Mesenchymal stem cell (in vitro differentiated cells and primary cell): ENCODE data around the gene RNF115.
A peak's percentile ranks its signal among the peaks of the same experiment; 100 is the strongest.

Source experiments
- DNase-seq: peaks from one replicate; pipeline ENCODE4 v3.0.0-alpha.2; 2013
- H2AFZ ChIP-seq: one replicate; pipeline ENCODE4 v1.6.1; 2013; ENCODE audit warnings: low read depth, mild to moderate bottlenecking, control low read depth, inconsistent platforms, low read length, moderate library complexity
- H2AK5ac ChIP-seq: 2 replicates; pipeline ENCODE4 v1.6.1; 2013; ENCODE audit warnings: low read length, moderate library complexity, mild to moderate bottlenecking, inconsistent platforms; ENCODE audit not compliant: severe bottlenecking
- H2BK120ac ChIP-seq: one replicate; pipeline ENCODE4 v1.6.1; 2013; ENCODE audit warnings: low read depth, mild to moderate bottlenecking, inconsistent platforms, low read length, moderate library complexity
- H2BK12ac ChIP-seq, 2 experiments: one replicate each; pipeline ENCODE4 v1.6.1; 2013; ENCODE audit warnings: inconsistent platforms in 2 of 2, low read length in 2 of 2, mild to moderate bottlenecking in 2 of 2, moderate library complexity in 2 of 2, control low read depth in 1 of 2
- H2BK15ac ChIP-seq: one replicate; pipeline ENCODE4 v1.6.1; 2013; ENCODE audit warnings: mild to moderate bottlenecking, low read depth, inconsistent platforms; ENCODE audit not compliant: poor library complexity, severe bottlenecking
- H2BK5ac ChIP-seq: 2 replicates; pipeline ENCODE4 v1.6.1; 2013; ENCODE audit warnings: low read depth, mild to moderate bottlenecking, low read length, control low read depth, inconsistent platforms; ENCODE audit not compliant: poor library complexity, severe bottlenecking
- H3K14ac ChIP-seq, 2 experiments: one replicate each; pipeline ENCODE4 v1.6.1; 2013; ENCODE audit warnings: inconsistent platforms in 2 of 2, low read length in 2 of 2, control low read depth in 1 of 2, mild to moderate bottlenecking in 1 of 2, moderate library complexity in 1 of 2
- H3K18ac ChIP-seq, 2 experiments: one replicate each; pipeline ENCODE4 v1.6.1; 2013; ENCODE audit warnings: inconsistent platforms in 2 of 2, low read length in 2 of 2, control low read depth in 1 of 2, low read depth in 1 of 2, mild to moderate bottlenecking in 1 of 2
- H3K23ac ChIP-seq, 2 experiments: one replicate each; pipeline ENCODE4 v1.6.1; 2013; ENCODE audit warnings: inconsistent platforms in 2 of 2, low read length in 2 of 2, mild to moderate bottlenecking in 2 of 2, moderate library complexity in 2 of 2, control low read depth in 1 of 2
- H3K27ac ChIP-seq: 2 replicates; pipeline ENCODE4 v1.5.1; 2013; ENCODE audit warnings: mild to moderate bottlenecking, moderate library complexity, low read length, control low read depth, inconsistent platforms; ENCODE audit not compliant: poor library complexity, severe bottlenecking
- H3K27me3 ChIP-seq, 2 experiments: 2 replicates each; pipeline versions ENCODE4 v1.6.1 to v1.7.0; 2013; ENCODE audit warnings: low read length in 2 of 2, mild to moderate bottlenecking in 2 of 2, moderate library complexity in 2 of 2, control low read depth in 1 of 2, inconsistent platforms in 1 of 2; ENCODE audit not compliant: control insufficient read depth in 1 of 2, insufficient read depth in 1 of 2
- H3K36me3 ChIP-seq, 2 experiments: 2 replicates each; pipeline versions ENCODE4 v1.6.1 to v1.7.0; 2013; ENCODE audit warnings: low read length in 2 of 2, control low read depth in 1 of 2, inconsistent platforms in 1 of 2, low read depth in 1 of 2, mild to moderate bottlenecking in 1 of 2; ENCODE audit not compliant: insufficient read depth in 2 of 2, control insufficient read depth in 1 of 2
- H3K4ac ChIP-seq, 2 experiments: one replicate each; pipeline ENCODE4 v1.6.1; 2013; ENCODE audit warnings: inconsistent platforms in 2 of 2, low read length in 2 of 2, mild to moderate bottlenecking in 2 of 2, moderate library complexity in 2 of 2, control low read depth in 1 of 2, low read depth in 1 of 2
- H3K4me1 ChIP-seq: 2 replicates; pipeline ENCODE4 v1.6.1; 2013; ENCODE audit warnings: low read depth, low read length, control low read depth; ENCODE audit not compliant: control insufficient read depth, insufficient read depth
- H3K4me2 ChIP-seq: 2 replicates; pipeline ENCODE4 v1.6.1; 2013; ENCODE audit warnings: low read length, mild to moderate bottlenecking, inconsistent platforms; ENCODE audit not compliant: poor library complexity, severe bottlenecking
- H3K4me3 ChIP-seq, 2 experiments: 2 replicates each; pipeline versions ENCODE4 v1.5.1 to v1.7.0; 2013; ENCODE audit warnings: low read length in 2 of 2, mild to moderate bottlenecking in 2 of 2, control low read depth in 1 of 2, low read depth in 1 of 2; ENCODE audit not compliant: insufficient read depth in 1 of 2
- H3K79me1 ChIP-seq: replicated peaks from 2 replicates; pipeline ENCODE4 v1.6.1; 2013; ENCODE audit warnings: mild to moderate bottlenecking, control low read depth, low read length, inconsistent platforms; ENCODE audit not compliant: poor library complexity, severe bottlenecking
- H3K9ac ChIP-seq: 2 replicates; pipeline ENCODE4 v1.7.0; 2013; ENCODE audit warnings: mild to moderate bottlenecking, low read length, moderate library complexity
- H3K9me3 ChIP-seq: 2 replicates; pipeline ENCODE4 v1.7.0; 2013; ENCODE audit warnings: mild to moderate bottlenecking, low read length; ENCODE audit not compliant: control insufficient read depth
- H4K8ac ChIP-seq: one replicate; pipeline ENCODE4 v1.6.1; 2013; ENCODE audit warnings: inconsistent platforms, mild to moderate bottlenecking, low read length, moderate library complexity
- H4K91ac ChIP-seq: one replicate; pipeline ENCODE4 v1.6.1; 2013; ENCODE audit warnings: mild to moderate bottlenecking, low read length, inconsistent platforms
- WGBS: methylation state at CpG from one replicate; pipeline ENCODE4 v1.1.7; 2013; ENCODE audit warnings: mixed read lengths; 5-methylcytosine and 5-hydroxymethylcytosine counted together

Gene RNF115

GRCh38 chr1:145786271-145786670 lies 37.6 kb downstream of the RNF115 start:
- no peak overlapping the region for H2BK5ac ChIP-seq
- H2AK5ac ChIP-seq = no peak overlapping the region
- no peak overlapping the region for H3K9ac ChIP-seq
- no peaks in the 10 kb centered on the region for H3K27me3 ChIP-seq
- H2AFZ ChIP-seq = no peak overlapping the region
- WGBS = no CpG with 5 or more reads among the region's 1 CpG
- no peak overlapping the region for H3K4me2 ChIP-seq
- DNase-seq = no peak
- peak overlapping the region; percentile 40 for H3K27ac ChIP-seq
- no peaks in the 10 kb centered on the region for H3K9me3 ChIP-seq
- H3K79me1 ChIP-seq = peaks cover 5% of the 10 kb centered on the region
- H3K23ac ChIP-seq = no peak overlapping the region
- no peak overlapping the region for H2BK120ac ChIP-seq
- H3K4me3 ChIP-seq = no peak overlapping the region
- peaks cover 0 to 30% of the 10 kb centered on the region in 2 experiments for H3K36me3 ChIP-seq
- H3K14ac ChIP-seq = no peak overlapping the region
- no peak overlapping the region for H3K4ac ChIP-seq
- H2BK15ac ChIP-seq = no peak overlapping the region
- peaks cover 5% of the 10 kb centered on the region for H3K4me1 ChIP-seq
- H2BK12ac ChIP-seq = no peak overlapping the region
- H4K91ac ChIP-seq = no peak overlapping the region
- H3K18ac ChIP-seq = no peak overlapping the region
- no peak overlapping the region for H4K8ac ChIP-seq

GRCh38 chr1:145785547-145785946 lies 38.3 kb downstream of the RNF115 start:
- Histone ChIP-seq H3K4me3 (no peak overlapping the region), H4K8ac (no peak overlapping the region), H2AFZ (no peak overlapping the region), H3K4me2 (no peak overlapping the region), H4K91ac (no peak overlapping the region), H2BK5ac (no peak overlapping the region), H2BK15ac (no peak overlapping the region), H3K27me3 (no peaks in the 10 kb centered on the region), H3K9me3 (no peaks in the 10 kb centered on the region), H3K36me3 (peaks cover 0 to 30% of the 10 kb centered on the region in 2 experiments), H2AK5ac (no peak overlapping the region), H3K14ac (no peak overlapping the region), H3K4me1 (peaks cover 5% of the 10 kb centered on the region), H3K23ac (no peak overlapping the region), H3K4ac (no peak overlapping the region), H3K9ac (no peak overlapping the region), H3K27ac (peak overlapping the region; percentile 37), H3K18ac (no peak overlapping the region), H2BK12ac (no peak overlapping the region), H3K79me1 (peaks cover 5% of the 10 kb centered on the region), H2BK120ac (no peak overlapping the region)
- peak; percentile 20 for DNase-seq
- WGBS = 97% methylated on average over 1 of the region's 1 CpG

- Histone ChIP-seq H3K4me2 (no peak overlapping the region), H2BK15ac (no peak overlapping the region), H3K36me3 (peaks cover 0 to 31% of the 10 kb centered on the region in 2 experiments), H3K4me3 (no peak overlapping the region), H3K27me3 (no peaks in the 10 kb centered on the region), H3K4ac (no peak overlapping the region), H2AK5ac (peak overlapping the region; percentile 26), H4K91ac (no peak overlapping the region), H3K14ac (no peak overlapping the region), H3K9me3 (no peaks in the 10 kb centered on the region), H3K23ac (no peak overlapping the region), H3K9ac (no peak overlapping the region), H3K18ac (no peak overlapping the region), H2AFZ (no peak overlapping the region), H2BK5ac (no peak overlapping the region), H3K79me1 (peaks cover 5% of the 10 kb centered on the region), H2BK120ac (no peak overlapping the region), H3K4me1 (peaks cover 5% of the 10 kb centered on the region), H4K8ac (no peak overlapping the region), H2BK12ac (no peak overlapping the region), H3K27ac (peak overlapping the region; percentile 40)
- DNase-seq = no peak
- 91% methylated on average over 1 of the region's 3 CpGs for WGBS
These were observed 39.5 kb downstream of the RNF115 start for GRCh38 chr1:145784409-145784808.

- H3K4ac ChIP-seq = no peak overlapping the region
- peak overlapping the region; percentile 81 for H2BK5ac ChIP-seq
- peak overlapping the region; percentile 73 for H3K9ac ChIP-seq
- H3K23ac ChIP-seq = no peak overlapping the region
- H2BK15ac ChIP-seq = no peak overlapping the region
- no peak overlapping the region for H3K14ac ChIP-seq
- H2AK5ac ChIP-seq = peak overlapping the region; percentile 36
- peaks cover 5% of the 10 kb centered on the region for H3K4me1 ChIP-seq
- H4K8ac ChIP-seq = no peak overlapping the region
- no peak overlapping the region for H3K4me2 ChIP-seq
- H3K79me1 ChIP-seq = no peaks in the 10 kb centered on the region
- 72% methylated on average over 9 of the region's 10 CpGs for WGBS
- H3K27me3 ChIP-seq = no peaks in the 10 kb centered on the region
- H3K18ac ChIP-seq = no peak overlapping the region
- no peaks in the 10 kb centered on the region for H3K9me3 ChIP-seq
- peaks cover 3 to 31% of the 10 kb centered on the region in 2 experiments for H3K36me3 ChIP-seq
- no peak overlapping the region for H2BK12ac ChIP-seq
- H3K27ac ChIP-seq = peak overlapping the region; percentile 97
- no peak overlapping the region for H3K4me3 ChIP-seq
- H2BK120ac ChIP-seq = no peak overlapping the region
- peak; percentile 71 for DNase-seq
- H2AFZ ChIP-seq = no peak overlapping the region
- H4K91ac ChIP-seq = no peak overlapping the region
These were observed 41.4 kb downstream of the RNF115 start for GRCh38 chr1:145782272-145783099.
